ENCODE data around the gene ADAMTS20. TPM values are rescaled to one million over a fixed set of nuclear protein-coding genes. Genes with fewer than 3 reads are reported as not detected.
A peak's percentile ranks its signal among the peaks of the same experiment; 100 is the strongest.
"Not testable (repeated sequence)": the region's sequence is repeated elsewhere in the genome, so short reads cannot be mapped to it uniquely, and the experiment has no call there.

Gene ADAMTS20
- total RNA-seq, 1 experiment from 2014 or later, result 6.0 TPM

DNA sequence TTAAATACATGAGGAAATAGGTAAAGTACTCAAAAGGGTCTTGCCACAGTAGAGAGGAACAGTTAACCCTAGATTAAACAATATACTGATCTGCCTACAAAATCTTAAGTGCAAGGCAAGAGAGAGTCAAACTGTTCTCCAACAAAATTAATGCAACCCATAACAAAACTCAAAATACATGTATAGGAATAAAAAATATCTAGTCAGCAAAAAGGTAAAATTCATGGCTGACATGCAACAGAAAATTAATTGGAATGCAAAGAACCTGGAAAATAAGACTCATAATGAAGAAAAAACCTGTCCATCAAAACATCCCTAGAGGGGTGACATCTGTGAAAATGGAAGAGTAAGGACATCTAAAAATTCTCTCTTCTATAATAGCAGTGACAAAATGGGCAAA is 173.6 kb downstream of the ADAMTS20 start:
- Mint-ChIP-seq H3K4me1 (no peaks in the 10 kb centered on the region), H3K9me3 (peaks cover 26% of the 10 kb centered on the region), H3K4me3 (no peak overlapping the region), H3K27ac (no peak overlapping the region), H3K36me3 (peaks cover 25% of the 10 kb centered on the region), H3K27me3 (ENCODE audit: low read depth) (no peaks in the 10 kb centered on the region)
- ChIA-PET CTCF (no interaction called here), POLR2A (no interaction called here)
- DNase-seq (ENCODE audit: low spot score) (no peak), ATAC-seq (no peak)
- TF ChIP-seq FOXP1 (CRISPR knock-in tag; IDR thresholded peaks at IDR 0.05; ENCODE audit: borderline replicate concordance), result no peak
- no peak for TF ChIP-seq SMAD3 (CRISPR knock-in tag; IDR thresholded peaks at IDR 0.05; ENCODE audit: borderline replicate concordance)
- no peak for TF ChIP-seq CREM (CRISPR knock-in tag; IDR thresholded peaks at IDR 0.05)

GRCh38 chr12:43370263-43370662 is 181.7 kb downstream of the ADAMTS20 start:
- Mint-ChIP-seq H3K4me1 (peaks cover 9% of the 10 kb centered on the region), H3K4me3 (no peak overlapping the region), H3K27ac (no peak overlapping the region), H3K36me3 (no peaks in the 10 kb centered on the region), H3K27me3 (ENCODE audit: low read depth) (no peaks in the 10 kb centered on the region), H3K9me3 (no peaks in the 10 kb centered on the region)
- ATAC-seq (no peak), DNase-seq (ENCODE audit: low spot score) (no peak)
- TF ChIP-seq E2F1 (CRISPR knock-in tag; IDR thresholded peaks at IDR 0.05) (no peak), GABPB1 (CRISPR knock-in tag; IDR thresholded peaks at IDR 0.05) (peak; percentile 58)
- POLR2A ChIA-PET, result no interaction called here
- CTCF ChIA-PET, result no interaction called here

DNA sequence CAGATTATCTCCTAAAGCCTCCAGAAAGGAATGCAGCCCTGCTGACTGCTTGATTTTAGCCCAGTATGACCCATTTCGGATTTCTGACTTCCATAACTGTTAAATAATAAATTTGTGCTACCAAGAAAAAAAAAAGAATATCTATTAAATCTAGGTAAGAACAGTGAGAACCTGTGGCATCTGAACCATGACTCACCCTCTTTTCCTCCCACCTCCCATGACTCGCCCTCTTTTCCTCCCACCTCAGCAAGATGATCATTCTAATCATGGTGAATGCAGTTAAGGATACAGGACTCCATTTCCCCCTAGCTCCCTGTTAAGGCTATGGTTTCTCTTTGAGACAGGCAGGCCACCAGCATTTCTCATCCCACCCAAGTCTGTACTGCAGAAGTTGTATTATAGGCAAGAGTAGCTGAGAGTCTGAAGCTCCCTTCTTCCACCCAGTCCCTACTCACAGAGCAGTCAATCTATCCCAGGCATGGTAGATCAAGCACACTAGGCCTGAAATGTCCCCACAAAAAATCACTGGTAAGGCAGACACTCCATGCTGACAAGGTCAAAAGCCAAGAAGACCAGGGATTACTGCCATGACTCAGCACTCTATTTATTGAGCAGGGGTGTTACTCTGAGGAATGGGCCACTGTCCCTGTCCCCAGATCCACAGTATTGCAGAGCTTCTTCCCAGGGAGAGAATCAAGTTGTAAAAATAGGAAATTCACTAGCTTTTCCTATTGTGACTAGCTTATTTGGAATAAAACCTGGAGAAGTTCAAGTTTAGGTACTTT is 188.9 kb downstream of the ADAMTS20 start:
- ChIA-PET CTCF (no interaction called here), POLR2A (interaction anchor here (0.6 kb wide), 2 partner anchors 368 to 519 kb away, joined by 4 to 6 read pairs; no protein-coding TSS in a partner anchor)
- H3K4me1 Mint-ChIP-seq, result peaks cover 8% of the 10 kb centered on the region
- no peak for TF ChIP-seq MYBL2 (CRISPR knock-in tag; IDR thresholded peaks at IDR 0.05)
- no peak for ATAC-seq
- H3K27me3 Mint-ChIP-seq (ENCODE audit: low read depth), result no peaks in the 10 kb centered on the region
- DNase-seq (ENCODE audit: low spot score), result no peak
- H3K9me3 Mint-ChIP-seq, result peaks cover 11% of the 10 kb centered on the region
- H3K4me3 Mint-ChIP-seq, result no peak overlapping the region
- H3K36me3 Mint-ChIP-seq, result peaks cover 11% of the 10 kb centered on the region; the same call in 1 of the 2 replicates
- no peak overlapping the region for H3K27ac Mint-ChIP-seq

GRCh38 chr12:43361031-43361710 is 190.8 kb downstream of the ADAMTS20 start:
- Mint-ChIP-seq H3K27ac (no peak overlapping the region), H3K9me3 (peaks cover 11% of the 10 kb centered on the region), H3K27me3 (ENCODE audit: low read depth) (no peaks in the 10 kb centered on the region), H3K4me1 (no peaks in the 10 kb centered on the region), H3K4me3 (no peak overlapping the region), H3K36me3 (peaks cover 12% of the 10 kb centered on the region; the same call in 1 of the 2 replicates)
- ChIA-PET POLR2A (no interaction called here), CTCF (no interaction called here)
- ATAC-seq, result no peak
- TF ChIP-seq MXD4 (CRISPR knock-in tag; IDR thresholded peaks at IDR 0.05; ENCODE audit: borderline replicate concordance), result no peak
- DNase-seq (ENCODE audit: low spot score), result no peak

GRCh38 chr12:43360001-43360400 is 192.0 kb downstream of the ADAMTS20 start:
- H3K4me3 Mint-ChIP-seq; CTCF ChIA-PET; POLR2A ChIA-PET; H3K27ac Mint-ChIP-seq; ATAC-seq; H3K27me3 Mint-ChIP-seq (ENCODE audit: low read depth); H3K4me1 Mint-ChIP-seq; DNase-seq (ENCODE audit: low spot score): not testable (repeated sequence)
- peaks cover 11% of the 10 kb centered on the region for H3K9me3 Mint-ChIP-seq
- peaks cover 12% of the 10 kb centered on the region; the same call in 1 of the 2 replicates for H3K36me3 Mint-ChIP-seq

DNA sequence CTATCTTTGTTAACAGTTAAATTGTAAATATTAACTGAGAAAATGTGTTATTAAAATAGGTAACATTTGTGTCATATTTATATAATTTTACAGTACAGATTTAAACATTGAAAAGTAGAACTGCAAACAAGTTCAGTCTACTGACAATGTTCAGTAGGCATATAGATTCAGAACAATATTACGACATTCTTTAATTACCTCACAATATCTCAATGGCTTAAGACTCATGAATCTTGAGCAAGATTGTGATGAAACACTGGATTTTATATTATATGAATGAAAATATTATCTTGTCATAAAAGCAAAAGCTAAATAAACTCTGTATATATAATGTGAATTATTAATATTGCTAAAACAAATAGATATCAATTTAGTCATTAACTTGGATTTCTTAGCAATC is 194.9 kb downstream of the ADAMTS20 start:
- Mint-ChIP-seq H3K9me3 (peaks cover 3% of the 10 kb centered on the region), H3K4me3 (no peak overlapping the region), H3K36me3 (peaks cover 6% of the 10 kb centered on the region; the same call in 1 of the 2 replicates), H3K4me1 (no peaks in the 10 kb centered on the region), H3K27ac (no peak overlapping the region), H3K27me3 (ENCODE audit: low read depth) (no peaks in the 10 kb centered on the region)
- ATAC-seq (no peak), DNase-seq (ENCODE audit: low spot score) (no peak)
- ChIA-PET POLR2A (no interaction called here), CTCF (no interaction called here)
- TF ChIP-seq JUN (CRISPR knock-in tag; IDR thresholded peaks at IDR 0.05) (no peak), ZMAT4 (CRISPR knock-in tag; IDR thresholded peaks at IDR 0.05) (no peak), ZNF281 (CRISPR knock-in tag; IDR thresholded peaks at IDR 0.05) (no peak), ELF4 (CRISPR knock-in tag; IDR thresholded peaks at IDR 0.05; ENCODE audit: low read depth) (no peak)
- TF ChIP-seq, protein P1, sequence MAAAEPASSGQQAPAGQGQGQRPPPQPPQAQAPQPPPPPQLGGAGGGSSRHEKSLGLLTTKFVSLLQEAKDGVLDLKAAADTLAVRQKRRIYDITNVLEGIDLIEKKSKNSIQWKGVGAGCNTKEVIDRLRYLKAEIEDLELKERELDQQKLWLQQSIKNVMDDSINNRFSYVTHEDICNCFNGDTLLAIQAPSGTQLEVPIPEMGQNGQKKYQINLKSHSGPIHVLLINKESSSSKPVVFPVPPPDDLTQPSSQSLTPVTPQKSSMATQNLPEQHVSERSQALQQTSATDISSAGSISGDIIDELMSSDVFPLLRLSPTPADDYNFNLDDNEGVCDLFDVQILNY (CRISPR knock-in tag; IDR thresholded peaks at IDR 0.05), result no peak
- TF ChIP-seq, protein P2, sequence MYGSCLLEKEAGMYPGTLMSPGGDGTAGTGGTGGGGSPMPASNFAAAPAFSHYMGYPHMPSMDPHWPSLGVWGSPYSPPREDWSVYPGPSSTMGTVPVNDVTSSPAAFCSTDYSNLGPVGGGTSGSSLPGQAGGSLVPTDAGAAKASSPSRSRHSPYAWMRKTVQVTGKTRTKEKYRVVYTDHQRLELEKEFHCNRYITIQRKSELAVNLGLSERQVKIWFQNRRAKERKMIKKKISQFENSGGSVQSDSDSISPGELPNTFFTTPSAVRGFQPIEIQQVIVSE (CRISPR knock-in tag; IDR thresholded peaks at IDR 0.05; ENCODE audit: borderline replicate concordance), result no peak

All from WTC11 (cell line).